Measurements from ENCODE around the gene AFG3L2. TPM values are rescaled to one million over a fixed set of nuclear protein-coding genes. Genes with fewer than 3 reads are reported as not detected.

AFG3L2 gene
- total RNA-seq, 4 donors from 2014 or later = 18.5 to 53.1 (median 33.7) TPM

GRCh38 chr18:12336887-12337286 lies 40.1 kb downstream of the AFG3L2 start:
- intact Hi-C loops (cut with DNase I; ENCODE audit: low total_unique reads) = no loop called here
- DNase-seq = no peak
- Histone ChIP-seq H3K9me3 (no peaks in the 10 kb centered on the region), H3K27me3 (no peaks in the 10 kb centered on the region), H3K27ac (no peak overlapping the region), H3K36me3 (no peaks in the 10 kb centered on the region), H3K4me1 (no peaks in the 10 kb centered on the region), H3K4me3 (no peak overlapping the region)
- TF ChIP-seq CTCF (IDR thresholded peaks at IDR 0.05) (no peak), POLR2A (IDR thresholded peaks at IDR 0.05) (no peak)

GRCh38 chr18:12336171-12336613 lies 40.8 kb downstream of the AFG3L2 start:
- H3K4me1 ChIP-seq = no peaks in the 10 kb centered on the region
- H3K27me3 ChIP-seq = no peaks in the 10 kb centered on the region
- no peak for DNase-seq
- TF ChIP-seq CTCF (IDR thresholded peaks at IDR 0.05) (no peak), POLR2A (IDR thresholded peaks at IDR 0.05) (no peak)
- H3K36me3 ChIP-seq = no peaks in the 10 kb centered on the region
- no peaks in the 10 kb centered on the region for H3K9me3 ChIP-seq
- intact Hi-C loops (cut with DNase I; ENCODE audit: low total_unique reads) = no loop called here
- H3K4me3 ChIP-seq = no peak overlapping the region
- H3K27ac ChIP-seq = no peak overlapping the region

- H3K9me3 ChIP-seq = no peaks in the 10 kb centered on the region
- no peak for DNase-seq
- no peak overlapping the region for H3K27ac ChIP-seq
- no peaks in the 10 kb centered on the region for H3K27me3 ChIP-seq
- H3K4me3 ChIP-seq = no peak overlapping the region
- no peaks in the 10 kb centered on the region for H3K4me1 ChIP-seq
- no peak for TF ChIP-seq CTCF (IDR thresholded peaks at IDR 0.05)
- TF ChIP-seq POLR2A (IDR thresholded peaks at IDR 0.05) = no peak
- H3K36me3 ChIP-seq = no peaks in the 10 kb centered on the region
- intact Hi-C loops (cut with DNase I; ENCODE audit: low total_unique reads) = no loop called here
These were observed 41.5 kb downstream of the AFG3L2 start for GRCh38 chr18:12335503-12335902.

- no peak for TF ChIP-seq CTCF (IDR thresholded peaks at IDR 0.05)
- TF ChIP-seq POLR2A (IDR thresholded peaks at IDR 0.05) = no peak
- Histone ChIP-seq H3K4me1 (no peaks in the 10 kb centered on the region), H3K9me3 (no peaks in the 10 kb centered on the region), H3K4me3 (no peak overlapping the region), H3K27ac (no peak overlapping the region), H3K27me3 (no peaks in the 10 kb centered on the region), H3K36me3 (no peaks in the 10 kb centered on the region)
- DNase-seq = no peak
- intact Hi-C loops (cut with DNase I; ENCODE audit: low total_unique reads) = no loop called here
These were observed 42.2 kb downstream of the AFG3L2 start for GRCh38 chr18:12334863-12335262.

DNA sequence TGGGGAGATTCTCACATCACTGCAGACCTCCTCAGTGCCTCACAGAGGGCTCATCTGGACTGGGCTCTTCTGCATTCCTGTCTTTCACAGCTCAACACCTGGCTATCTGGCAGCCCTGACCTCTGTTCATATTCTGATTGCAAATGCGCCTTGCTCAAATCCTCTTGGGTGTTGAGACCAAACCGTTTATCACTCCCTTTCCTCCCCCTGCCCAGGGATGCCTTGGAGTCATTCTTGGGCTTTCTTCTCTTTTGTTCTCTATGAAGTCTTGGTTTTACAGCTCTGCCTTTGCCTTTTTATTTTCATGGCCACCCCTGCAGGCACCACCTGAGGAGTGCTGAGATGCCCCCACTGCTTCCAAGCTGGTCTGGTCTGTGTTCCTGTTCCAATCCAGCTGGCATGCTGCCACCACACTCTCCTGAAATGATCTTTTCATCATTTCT lies 42.6 kb downstream of the AFG3L2 start:
- Histone ChIP-seq H3K36me3 (no peaks in the 10 kb centered on the region), H3K4me1 (no peaks in the 10 kb centered on the region), H3K27me3 (no peaks in the 10 kb centered on the region), H3K4me3 (no peak overlapping the region), H3K27ac (no peak overlapping the region), H3K9me3 (no peaks in the 10 kb centered on the region)
- TF ChIP-seq POLR2A (IDR thresholded peaks at IDR 0.05) (no peak), CTCF (IDR thresholded peaks at IDR 0.05) (no peak)
- intact Hi-C loops (cut with DNase I; ENCODE audit: low total_unique reads) = no loop called here
- DNase-seq = no peak
